Colonic mucosa (tissue), 4 donors: ENCODE measurements around the gene C20orf202. TPM values are rescaled to one million over a fixed set of nuclear protein-coding genes. Genes with fewer than 3 reads are reported as not detected.

ENCODE experiments used
- DNase-seq: peaks from one replicate; pipeline ENCODE4 v3.0.0-alpha.2; 2020
- H3K27ac ChIP-seq: fragments of 200-600 bp; one replicate; pipeline ENCODE4 v1.8.0; 2021
- H3K27me3 ChIP-seq: fragments of 200-600 bp; one replicate; pipeline ENCODE4 v1.8.0; 2021
- H3K36me3 ChIP-seq: fragments of 200-600 bp; one replicate; pipeline ENCODE4 v1.8.0; 2021
- H3K4me1 ChIP-seq: fragments of 200-600 bp; one replicate; pipeline ENCODE4 v1.8.0; 2021; ENCODE audit warnings: mild to moderate bottlenecking
- H3K4me3 ChIP-seq: fragments of 200-600 bp; one replicate; pipeline ENCODE4 v1.8.0; 2021
- H3K9ac ChIP-seq, 2 donors: one replicate each; pipeline ENCODE4 v1.7.0; 2013; ENCODE audit warnings: control low read depth in 2 of 2, low read depth in 2 of 2, low read length in 2 of 2
- H3K9me3 ChIP-seq: fragments of 200-600 bp; one replicate; pipeline ENCODE4 v1.8.0; 2021
- CTCF ChIP-seq: fragments of 200-600 bp; IDR thresholded peaks from one replicate; pipeline ENCODE4 v1.8.0; 2022; ENCODE audit warnings: antibody characterized with exemption, mild to moderate bottlenecking
- intact Hi-C: fragments of 100-400 bp; cut with DNase I; formaldehyde crosslinking; loops from one replicate; pipeline ENCODE4 v1.14.1; 2022
- total RNA-seq, 2 donors: library from RNA; stranded (reverse); fragmentation: NEBNext Ultra II Directional in 1 of 2; extraction: Animal tissue kit (Norgen Biotek cat#: 25700) in 1 of 2; gene quantifications; one replicate each; pipeline ENCODE4 v1.2.1, GENCODE V29; 2021
- donor health status: healthy.
- donor health status: DM: no; HTN: no; CAD: no.
- donor health status: DM: no; HTN: no; CAD: no.

The C20orf202 gene
- total RNA-seq: under 1 TPM in 1 of 2 donors, not detected in 1; 0.19 TPM

GRCh38 chr20:1202762-1203504 is at the start of gene C20orf202:
TSS of gene C20orf202 (plus strand) at chr20:1203454. CDS start at chr20:1203586, 132 bp downstream.
- Histone ChIP-seq H3K9ac (no peak within 1 kb of the TSS), H3K4me3 (no peak within 1 kb of the TSS), H3K27me3 (no peaks in the 10 kb centered on the region), H3K9me3 (no peaks in the 10 kb centered on the region), H3K4me1 (no peaks in the 10 kb centered on the region), H3K36me3 (no peaks in the 10 kb centered on the region), H3K27ac (no peak within 1 kb of the TSS)
- intact Hi-C loops: no loop called here
- no peak for TF ChIP-seq CTCF
- DNase-seq: no peak

- Histone ChIP-seq H3K27me3 (no peaks in the 10 kb centered on the region), H3K9me3 (no peaks in the 10 kb centered on the region), H3K27ac (no peak overlapping the region), H3K9ac (no peak overlapping the region), H3K4me1 (no peaks in the 10 kb centered on the region), H3K4me3 (no peak overlapping the region), H3K36me3 (peaks cover 4% of the 10 kb centered on the region)
- TF ChIP-seq CTCF: no peak
- intact Hi-C loops: no loop called here
- DNase-seq: no peak
Measured at GRCh38 chr20:1154226-1154625, 49.0 kb upstream of the C20orf202 start.

- TF ChIP-seq CTCF: no peak
- Histone ChIP-seq H3K27ac (no peak overlapping the region), H3K9ac (no peak overlapping the region), H3K27me3 (no peaks in the 10 kb centered on the region), H3K36me3 (peaks cover 4% of the 10 kb centered on the region), H3K4me3 (no peak overlapping the region), H3K9me3 (no peaks in the 10 kb centered on the region), H3K4me1 (no peaks in the 10 kb centered on the region)
- DNase-seq: no peak
- intact Hi-C loops: no loop called here
Measured at GRCh38 chr20:1154691-1155090, 48.6 kb upstream of the C20orf202 start.

- Histone ChIP-seq H3K27me3 (no peaks in the 10 kb centered on the region), H3K4me3 (no peak overlapping the region), H3K36me3 (peaks cover 4% of the 10 kb centered on the region), H3K9ac (no peak overlapping the region), H3K9me3 (no peaks in the 10 kb centered on the region), H3K4me1 (no peaks in the 10 kb centered on the region), H3K27ac (no peak overlapping the region)
- no peak for DNase-seq
- TF ChIP-seq CTCF: no peak
- intact Hi-C loops: no loop called here
Measured at GRCh38 chr20:1155342-1155741, 47.9 kb upstream of the C20orf202 start.

GRCh38 chr20:1160496-1160895 is 42.8 kb upstream of the C20orf202 start:
- Histone ChIP-seq H3K27ac (no peak overlapping the region), H3K27me3 (no peaks in the 10 kb centered on the region), H3K9me3 (no peaks in the 10 kb centered on the region), H3K4me3 (no peak overlapping the region), H3K36me3 (peaks cover 12% of the 10 kb centered on the region), H3K9ac (no peak overlapping the region), H3K4me1 (no peaks in the 10 kb centered on the region)
- TF ChIP-seq CTCF: no peak
- intact Hi-C loops: no loop called here
- DNase-seq: no peak
